Measurements from ENCODE around the gene YPEL3. TPM values are rescaled to one million over a fixed set of nuclear protein-coding genes. Genes with fewer than 3 reads are reported as not detected.

Gene YPEL3
- total RNA-seq, 1 experiment from 2014 or later: 23.1 TPM

DNA sequence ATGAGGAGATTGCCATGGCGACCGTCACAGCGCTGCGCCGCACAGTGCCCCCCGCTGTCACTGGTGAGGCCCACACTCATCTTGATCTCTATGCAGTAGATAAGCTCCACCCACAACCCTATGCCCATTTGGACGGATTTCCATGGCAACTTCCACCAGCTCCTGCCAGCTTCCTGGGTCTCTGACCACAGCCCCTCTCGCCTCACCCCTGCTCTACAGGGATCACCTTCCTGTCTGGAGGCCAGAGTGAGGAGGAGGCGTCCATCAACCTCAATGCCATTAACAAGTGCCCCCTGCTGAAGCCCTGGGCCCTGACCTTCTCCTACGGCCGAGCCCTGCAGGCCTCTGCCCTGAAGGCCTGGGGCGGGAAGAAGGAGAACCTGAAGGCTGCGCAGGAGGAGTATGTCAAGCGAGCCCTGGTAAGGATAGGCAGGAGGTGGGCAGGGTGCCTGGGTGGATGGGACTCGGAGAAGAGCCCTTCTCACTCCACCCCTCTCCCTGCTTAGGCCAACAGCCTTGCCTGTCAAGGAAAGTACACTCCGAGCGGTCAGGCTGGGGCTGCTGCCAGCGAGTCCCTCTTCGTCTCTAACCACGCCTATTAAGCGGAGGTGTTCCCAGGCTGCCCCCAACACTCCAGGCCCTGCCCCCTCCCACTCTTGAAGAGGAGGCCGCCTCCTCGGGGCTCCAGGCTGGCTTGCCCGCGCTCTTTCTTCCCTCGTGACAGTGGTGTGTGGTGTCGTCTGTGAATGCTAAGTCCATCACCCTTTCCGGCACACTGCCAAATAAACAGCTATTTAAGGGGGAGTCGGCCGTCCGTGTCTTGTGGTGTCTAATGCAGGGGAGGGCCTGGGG lies 26.2 kb downstream of the YPEL3 start:
- no peak for DNase-seq (ENCODE audit: low read depth)

DNA sequence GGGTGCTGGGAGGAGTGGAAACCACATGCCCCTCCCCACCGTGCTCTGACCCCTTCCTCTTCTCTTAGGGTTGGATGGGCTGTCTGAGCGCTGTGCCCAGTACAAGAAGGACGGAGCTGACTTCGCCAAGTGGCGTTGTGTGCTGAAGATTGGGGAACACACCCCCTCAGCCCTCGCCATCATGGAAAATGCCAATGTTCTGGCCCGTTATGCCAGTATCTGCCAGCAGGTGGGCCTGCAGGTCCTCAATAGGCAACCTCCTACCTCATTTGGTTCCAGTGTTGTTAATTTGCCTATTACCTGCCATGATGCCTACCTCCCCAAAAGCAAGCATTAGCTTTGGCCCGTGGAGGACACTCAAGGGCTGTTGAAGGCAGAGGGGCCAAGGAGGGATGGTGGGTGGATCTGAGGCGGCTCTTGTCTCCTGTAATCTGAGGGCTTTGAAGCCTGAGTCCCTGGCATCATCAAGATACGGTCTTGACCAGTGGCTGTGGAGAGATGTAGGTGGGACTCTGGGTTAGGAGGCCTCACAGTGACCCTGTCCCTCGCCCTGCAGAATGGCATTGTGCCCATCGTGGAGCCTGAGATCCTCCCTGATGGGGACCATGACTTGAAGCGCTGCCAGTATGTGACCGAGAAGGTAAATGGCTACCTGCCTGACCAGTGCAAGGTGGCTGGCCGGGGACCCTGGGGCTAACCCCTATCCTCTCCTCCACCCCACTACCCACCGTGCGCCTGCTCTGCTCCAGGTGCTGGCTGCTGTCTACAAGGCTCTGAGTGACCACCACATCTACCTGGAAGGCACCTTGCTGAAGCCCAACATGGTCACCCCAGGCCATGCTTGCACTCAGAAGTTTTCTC lies 27.0 kb downstream of the YPEL3 start:
- no peak for DNase-seq (ENCODE audit: low read depth)

DNA sequence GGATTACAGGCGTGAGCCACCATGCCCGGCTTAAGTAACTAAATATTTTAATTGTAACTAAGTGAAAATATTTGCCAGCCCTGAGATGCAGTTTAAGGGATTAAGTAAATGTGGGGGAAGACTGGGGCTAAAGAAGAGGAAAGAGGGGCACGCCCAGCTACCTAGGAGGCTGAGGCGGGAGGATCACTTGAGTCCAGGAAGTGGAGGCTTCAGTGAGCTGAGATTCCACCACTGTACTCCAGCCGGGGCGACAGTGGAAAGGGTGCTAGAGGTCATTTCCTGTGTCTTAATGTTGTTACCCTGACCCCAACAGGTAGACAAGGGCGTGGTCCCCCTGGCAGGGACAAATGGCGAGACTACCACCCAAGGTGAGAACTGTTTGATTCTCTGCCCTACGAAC lies 27.7 kb downstream of the YPEL3 start:
- DNase-seq (ENCODE audit: low read depth): no peak

DNA sequence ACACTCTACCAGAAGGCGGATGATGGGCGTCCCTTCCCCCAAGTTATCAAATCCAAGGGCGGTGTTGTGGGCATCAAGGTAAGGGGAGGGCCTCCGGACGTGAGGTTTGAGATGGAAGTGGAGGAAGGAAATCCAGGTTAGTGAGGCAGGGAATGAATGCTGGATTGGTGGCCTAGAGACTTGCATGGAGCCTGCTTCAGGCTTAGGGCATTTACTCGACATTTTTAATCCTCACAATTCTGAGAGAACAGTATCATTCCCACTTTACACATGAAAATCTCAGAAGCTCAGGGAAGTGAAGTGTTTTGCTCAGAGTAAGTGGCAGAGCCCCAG lies 28.5 kb downstream of the YPEL3 start:
- no peak for DNase-seq (ENCODE audit: low read depth)

DNA sequence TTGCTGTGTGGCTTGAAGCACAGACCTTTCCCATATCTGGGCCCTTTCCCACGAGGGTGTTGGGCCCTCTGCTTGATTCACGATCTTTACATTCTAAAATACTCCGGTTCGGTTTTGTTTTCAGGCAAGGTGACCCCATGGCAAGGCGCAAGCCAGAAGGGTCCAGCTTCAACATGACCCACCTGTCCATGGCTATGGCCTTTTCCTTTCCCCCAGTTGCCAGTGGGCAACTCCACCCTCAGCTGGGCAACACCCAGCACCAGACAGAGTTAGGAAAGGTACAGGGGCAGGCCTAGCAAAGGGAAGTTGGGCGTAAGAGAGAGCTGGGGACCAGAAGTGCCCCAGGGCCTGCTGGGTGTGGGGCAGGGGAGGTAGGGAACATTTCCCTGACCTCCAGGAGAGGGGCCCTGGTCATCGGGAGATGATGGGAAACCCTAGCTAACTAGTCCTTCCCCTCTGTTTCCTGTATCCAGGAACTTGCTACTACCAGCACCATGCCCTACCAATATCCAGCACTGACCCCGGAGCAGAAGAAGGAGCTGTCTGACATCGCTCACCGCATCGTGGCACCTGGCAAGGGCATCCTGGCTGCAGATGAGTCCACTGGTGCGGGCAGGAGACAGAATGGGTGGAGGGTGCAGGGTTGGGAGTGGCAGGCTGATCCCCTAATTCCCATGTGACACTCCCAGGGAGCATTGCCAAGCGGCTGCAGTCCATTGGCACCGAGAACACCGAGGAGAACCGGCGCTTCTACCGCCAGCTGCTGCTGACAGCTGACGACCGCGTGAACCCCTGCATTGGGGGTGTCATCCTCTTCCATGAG lies 29.0 kb downstream of the YPEL3 start:
- DNase-seq (ENCODE audit: low read depth): no peak

DNA sequence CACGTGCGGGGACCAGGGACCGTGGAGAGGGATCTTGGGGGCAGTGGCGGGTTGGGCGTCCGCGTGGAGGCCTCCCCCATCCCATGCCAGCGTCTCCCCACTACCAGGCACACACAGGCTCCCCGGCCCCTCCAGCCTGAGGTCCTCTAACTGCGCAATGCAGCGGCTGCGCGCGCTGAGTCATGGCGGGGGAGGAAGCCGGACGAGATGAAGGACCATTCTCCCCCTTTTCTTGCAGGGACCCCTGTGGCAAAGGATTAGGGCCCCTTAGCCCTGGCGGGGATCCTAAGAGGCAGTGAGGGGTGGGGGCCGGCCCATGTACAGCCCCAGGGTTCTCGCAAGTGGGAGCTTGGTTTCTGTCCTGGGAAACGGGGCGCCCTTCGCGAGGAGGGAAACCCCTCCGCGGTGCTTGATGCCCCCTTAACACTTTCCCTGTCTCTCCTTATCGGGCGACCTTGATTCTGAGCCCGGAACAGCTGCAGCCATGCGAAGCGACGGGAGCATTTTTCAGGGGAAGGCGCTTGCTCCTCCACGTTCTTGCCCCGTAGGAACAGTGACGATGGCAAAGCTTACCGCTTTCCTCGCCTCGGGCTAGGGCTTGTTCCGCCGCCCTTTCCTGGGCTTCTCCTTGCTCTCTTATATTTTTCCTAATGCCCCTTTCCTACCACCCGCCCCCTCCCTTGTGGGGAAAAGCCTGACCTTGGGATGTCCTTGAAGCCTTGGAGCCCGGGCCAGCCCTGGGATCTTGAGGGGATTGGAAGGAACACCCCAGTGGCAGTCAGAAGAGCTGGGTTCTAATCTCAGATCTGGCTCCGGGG lies 29.9 kb downstream of the YPEL3 start:
- DNase-seq (ENCODE audit: low read depth): peak; percentile 61

DNA sequence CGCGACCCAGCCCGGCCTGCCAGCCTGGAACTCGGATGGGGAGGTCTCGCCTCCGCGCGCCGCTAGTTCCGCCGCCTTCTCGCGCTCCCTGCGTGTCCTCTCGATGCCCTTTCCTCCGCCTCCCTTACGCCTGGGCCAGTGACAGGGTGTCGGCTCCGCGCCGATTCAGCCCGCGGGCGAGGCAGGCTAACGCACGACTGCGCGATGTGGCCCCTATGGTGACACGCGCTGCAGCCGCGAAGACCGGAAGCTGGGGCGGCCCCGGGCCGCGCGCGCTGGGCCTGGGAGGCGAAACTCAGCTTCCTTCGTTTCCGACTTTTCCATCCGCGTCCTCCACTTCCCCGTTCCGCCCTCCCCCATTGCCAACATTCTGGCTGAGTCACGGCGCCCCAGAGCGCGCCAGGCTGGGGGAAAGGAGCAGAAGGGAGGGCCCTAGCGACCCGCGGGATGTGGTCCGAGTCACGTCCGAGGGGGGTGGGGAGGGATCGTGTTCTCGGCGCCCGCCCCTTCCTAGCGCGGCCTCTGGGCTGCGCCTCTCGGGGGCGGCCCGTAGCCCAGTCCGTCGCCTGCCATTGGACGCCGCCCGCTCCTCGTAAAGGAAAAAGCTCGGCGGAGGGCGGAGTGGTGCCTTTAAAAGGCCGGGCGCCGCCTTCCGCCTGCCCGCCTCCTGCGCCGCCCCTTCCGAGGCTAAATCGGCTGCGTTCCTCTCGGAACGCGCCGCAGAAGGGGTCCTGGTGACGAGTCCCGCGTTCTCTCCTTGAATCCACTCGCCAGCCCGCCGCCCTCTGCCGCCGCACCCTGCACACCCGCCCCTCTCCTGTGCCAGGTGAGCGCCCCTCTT lies 30.7 kb downstream of the YPEL3 start, which contains the start of gene ALDOA:
TSS of gene ALDOA (plus strand) at position 659 of the 841 bp plus-strand sequence. CDS start 1,138 bp downstream, outside the sequence.
- peak; percentile 99 for DNase-seq (ENCODE audit: low read depth)

DNA sequence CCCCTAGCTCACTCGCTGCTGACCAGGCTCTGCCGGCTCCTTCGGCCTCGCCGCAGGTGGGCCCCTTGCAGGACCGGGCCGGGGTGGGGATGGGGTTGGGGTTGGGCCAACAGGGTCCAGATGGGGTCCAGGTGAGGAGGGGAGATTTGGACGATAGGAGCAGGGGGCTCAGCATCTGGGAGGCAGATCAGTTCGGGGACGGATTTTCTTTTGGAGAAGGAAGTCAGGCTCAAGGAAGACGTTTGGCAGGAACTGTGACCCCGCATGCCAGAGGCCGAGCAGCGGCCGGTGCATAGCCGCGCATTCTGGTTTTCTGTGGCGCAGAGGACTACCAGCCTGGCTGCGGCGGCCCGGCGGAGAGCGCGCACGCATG lies 31.3 kb downstream of the YPEL3 start:
- DNase-seq (ENCODE audit: low read depth): no peak

DNA sequence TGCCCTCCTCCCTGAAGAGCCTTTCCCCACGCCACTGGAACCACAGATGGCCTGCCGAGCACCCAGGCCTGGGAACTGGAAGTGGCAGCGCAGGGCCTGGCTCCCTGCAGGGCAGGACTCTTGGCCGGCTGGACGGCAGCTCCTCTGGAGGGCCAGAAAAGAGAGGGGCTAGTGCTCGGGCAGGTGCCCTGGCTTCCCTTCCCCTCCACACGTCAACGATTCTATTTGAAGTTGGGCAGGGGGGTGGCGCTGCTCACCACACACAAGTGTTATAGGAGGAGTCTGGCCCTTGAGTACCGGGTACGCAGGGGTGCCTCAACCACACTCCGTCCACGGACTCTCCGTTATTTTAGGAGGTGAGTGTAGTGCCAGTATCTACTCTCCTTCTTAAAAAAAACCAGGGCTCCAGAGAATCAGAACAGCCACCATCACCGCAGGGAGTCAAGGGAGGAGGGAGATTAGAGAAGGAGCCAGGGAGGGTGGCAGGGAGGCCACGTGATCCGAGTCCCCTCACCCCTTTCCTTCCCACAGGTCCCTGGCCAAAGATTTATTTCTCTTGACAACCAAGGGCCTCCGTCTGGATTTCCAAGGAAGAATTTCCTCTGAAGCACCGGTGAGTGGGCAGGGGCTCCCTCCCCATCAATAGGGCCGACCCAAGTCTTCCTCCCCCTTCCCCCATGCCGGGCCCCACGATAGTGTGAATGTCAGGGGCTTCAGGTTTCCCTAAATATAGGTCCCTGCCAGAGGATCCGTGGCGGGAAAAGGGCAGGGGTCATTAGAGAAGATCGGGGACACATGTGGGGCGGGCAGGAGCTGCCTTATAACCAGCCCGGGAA lies 31.9 kb downstream of the YPEL3 start:
- DNase-seq (ENCODE audit: low read depth): peak; percentile 41

DNA sequence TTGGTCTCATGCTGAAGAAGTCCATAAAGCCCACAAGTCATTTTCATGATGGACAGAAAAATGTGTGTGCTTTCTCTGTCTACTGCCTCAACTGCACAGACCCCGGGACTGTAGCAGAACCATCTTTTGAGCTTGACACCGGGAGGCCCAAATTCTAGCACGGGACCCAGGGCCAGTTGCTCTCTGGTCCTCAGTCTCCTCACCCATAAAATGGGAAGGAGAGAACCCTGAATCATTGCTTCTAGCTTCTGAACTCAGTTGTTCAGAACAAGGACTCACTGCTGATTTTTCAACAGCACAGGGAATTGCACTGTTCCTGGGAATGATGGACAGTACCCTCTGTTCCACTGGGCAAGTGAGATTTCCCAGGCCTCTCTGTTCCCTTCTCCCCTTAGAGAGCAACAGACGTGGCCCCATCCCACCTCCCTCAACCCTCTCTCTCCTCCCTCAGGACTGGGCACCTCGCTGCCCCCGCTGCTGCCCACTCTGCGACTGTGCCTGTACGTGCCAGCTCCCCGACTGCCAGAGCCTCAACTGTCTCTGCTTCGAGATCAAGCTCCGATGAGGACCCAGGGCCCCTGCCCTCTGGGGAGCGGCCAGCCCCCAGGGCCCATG lies 32.6 kb downstream of the YPEL3 start:
- no peak for DNase-seq (ENCODE audit: low read depth)

DNA sequence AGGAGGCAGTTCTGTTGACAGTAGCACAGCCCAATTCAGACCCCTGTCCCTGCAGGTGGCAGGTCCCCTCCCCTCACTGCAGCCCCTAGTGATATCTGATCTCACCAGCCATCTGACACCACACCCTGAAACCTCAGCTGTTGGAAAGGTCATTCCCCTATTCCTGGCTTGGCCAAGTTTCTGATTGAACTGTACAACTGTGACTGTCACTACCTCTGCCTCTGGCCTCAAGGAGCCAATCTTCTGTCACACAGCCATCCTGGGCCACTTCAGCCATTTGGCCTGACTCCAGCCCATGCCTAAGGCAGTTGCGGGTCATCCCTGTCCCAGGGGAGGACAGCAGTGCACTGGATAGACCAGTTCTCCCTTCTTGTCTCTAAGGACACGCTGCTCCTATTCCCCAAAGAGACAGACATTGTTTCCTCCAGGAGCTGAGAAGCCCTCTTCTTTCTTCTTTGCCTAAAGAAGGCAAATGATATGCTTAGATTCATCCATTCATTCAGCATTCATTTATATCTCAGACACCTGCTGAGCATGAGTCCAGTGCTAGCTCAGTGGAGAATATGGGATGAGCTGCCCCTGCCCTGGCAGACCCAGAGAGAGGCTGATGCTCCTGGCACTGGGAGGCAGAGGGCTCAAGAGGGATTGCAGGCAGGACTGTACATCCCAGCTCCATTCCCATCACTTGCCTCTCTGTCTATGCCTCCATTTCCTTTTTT lies 35.0 kb downstream of the YPEL3 start:
- DNase-seq (ENCODE audit: low read depth): no peak

DNA sequence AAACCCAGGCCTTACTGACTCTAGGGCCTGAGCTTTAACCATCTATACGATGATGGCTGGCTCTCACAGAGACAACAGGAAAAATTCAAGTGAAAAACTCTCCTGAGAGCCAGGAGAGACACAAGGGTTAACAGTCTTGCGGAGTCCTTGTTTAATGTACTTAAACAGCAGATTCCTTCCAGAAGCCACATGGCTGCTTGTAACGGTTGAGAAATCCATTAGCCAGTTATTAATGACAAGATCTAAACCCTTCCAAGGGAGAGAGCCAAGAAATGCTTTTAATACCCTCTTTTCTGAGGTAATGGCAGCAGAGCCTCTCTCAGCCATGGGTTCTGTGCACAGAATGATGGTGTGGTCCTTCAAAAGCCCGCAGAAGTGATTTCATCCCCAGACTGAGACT lies 35.7 kb downstream of the YPEL3 start:
- DNase-seq (ENCODE audit: low read depth): no peak

DNA sequence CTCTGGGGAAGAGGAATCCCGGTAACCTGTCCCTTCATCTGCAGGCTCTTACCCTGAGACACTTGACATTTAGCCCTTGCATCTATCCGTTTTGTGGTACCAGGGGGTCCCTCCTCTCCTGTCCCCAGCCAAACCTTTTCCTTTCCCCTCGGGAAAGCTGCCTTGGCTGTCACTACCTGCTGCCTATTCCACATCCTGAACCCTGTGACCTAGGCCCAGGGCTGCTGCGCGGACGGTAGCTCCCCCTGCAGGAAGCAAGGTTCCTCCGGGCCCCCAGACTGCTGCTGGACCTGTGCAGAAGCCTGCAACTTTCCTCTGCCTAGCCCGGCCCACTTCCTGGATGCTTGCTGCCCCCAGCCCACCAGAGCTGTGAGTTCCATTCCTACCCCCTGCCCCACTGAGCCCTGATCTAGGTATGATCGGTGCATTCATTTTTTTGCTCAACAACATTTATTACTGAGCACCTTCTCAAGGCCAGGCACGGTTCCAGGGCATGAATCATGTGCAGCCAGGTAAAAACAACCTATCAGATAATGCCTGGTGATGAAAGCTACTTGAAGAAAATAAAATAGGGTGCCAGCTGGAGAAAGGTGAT lies 41.0 kb downstream of the YPEL3 start:
- peak; percentile 32 for DNase-seq (ENCODE audit: low read depth)

DNA sequence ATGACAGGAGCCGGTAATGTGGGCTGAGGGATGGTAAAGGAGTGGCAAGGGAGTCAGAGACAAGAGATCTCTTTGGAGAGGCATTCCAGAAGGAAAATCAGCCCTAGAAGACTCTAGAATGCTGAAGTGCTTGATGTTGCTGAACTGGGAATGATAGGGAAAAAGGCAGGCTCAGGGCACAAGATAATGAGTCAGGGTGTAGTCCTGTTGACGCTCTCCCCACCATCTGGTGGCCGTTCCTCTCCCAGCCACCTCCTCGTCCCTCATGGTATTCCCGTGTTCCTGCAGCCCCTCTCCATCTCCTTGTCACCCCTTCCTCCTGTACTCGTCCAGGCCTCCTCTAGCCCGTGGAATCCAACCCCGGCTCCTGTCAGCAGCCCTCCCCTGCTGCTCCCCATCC lies 41.6 kb downstream of the YPEL3 start:
- DNase-seq (ENCODE audit: low read depth): peak; percentile 15

DNA sequence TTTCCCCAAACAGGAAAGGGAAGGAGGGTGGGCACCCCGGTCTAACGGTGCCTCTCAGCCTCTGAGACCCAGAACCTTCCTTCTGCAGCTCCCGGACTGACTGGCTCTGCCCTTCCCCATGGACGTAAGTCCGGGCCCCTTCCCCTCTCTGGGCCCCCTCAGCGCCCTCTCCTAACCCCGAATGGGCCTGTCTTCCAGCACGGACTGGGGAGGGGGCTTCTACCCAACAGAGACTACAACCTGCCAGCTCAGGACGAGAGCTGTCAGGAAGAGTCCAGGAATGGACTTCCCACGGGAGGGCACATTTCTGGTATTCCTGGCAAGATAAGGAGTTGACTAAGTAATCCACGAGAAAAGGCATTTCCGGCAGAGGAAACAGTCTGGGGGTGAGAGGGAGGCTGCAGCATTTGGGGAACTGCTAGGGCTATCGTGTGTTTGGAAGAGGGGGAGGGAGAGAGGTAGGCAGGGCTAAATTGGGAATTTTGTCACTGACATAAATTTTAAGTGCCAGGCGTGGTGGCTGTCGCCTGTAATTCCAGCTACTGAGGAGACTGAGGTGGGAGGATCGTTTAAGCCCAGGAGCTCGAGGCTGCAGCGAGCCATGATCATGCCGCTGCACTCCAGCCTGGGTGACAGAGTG lies 42.5 kb downstream of the YPEL3 start:
- peak; percentile 90 for DNase-seq (ENCODE audit: low read depth)

DNA sequence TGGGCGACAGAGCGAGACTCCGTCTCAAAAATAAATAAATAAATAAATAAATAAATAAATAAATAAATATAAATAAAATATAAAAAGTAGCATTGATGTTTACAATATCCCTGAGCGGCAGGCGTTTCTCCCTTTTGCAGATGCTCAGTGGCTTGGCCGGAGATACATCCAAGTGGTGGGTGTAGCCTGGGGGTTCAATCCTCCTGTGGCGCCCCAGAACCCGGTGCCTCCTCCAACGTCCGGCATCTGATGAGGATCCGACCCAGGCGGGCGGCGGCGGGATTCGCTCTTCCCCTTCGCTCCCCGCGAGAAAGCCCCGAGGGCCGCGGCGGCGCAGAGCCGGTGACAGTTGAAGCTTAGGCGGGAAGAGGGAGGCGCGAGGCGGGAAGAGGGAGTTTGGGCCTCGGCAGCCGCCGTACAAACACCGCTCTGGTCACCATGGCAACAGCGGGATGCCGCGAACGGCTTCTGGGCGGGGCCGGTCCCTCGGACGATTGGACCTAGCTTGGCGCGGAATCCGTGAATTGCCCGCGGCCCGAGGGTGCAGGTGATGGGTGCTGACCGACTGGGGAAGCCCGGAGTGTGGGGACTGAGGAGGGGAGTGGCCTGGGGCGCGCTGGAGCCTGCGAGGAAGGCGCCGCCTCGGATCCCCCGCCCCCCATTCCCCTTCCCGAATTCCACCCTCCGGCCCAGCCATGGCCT lies 43.2 kb downstream of the YPEL3 start:
- peak; percentile 94 for DNase-seq (ENCODE audit: low read depth)

DNA sequence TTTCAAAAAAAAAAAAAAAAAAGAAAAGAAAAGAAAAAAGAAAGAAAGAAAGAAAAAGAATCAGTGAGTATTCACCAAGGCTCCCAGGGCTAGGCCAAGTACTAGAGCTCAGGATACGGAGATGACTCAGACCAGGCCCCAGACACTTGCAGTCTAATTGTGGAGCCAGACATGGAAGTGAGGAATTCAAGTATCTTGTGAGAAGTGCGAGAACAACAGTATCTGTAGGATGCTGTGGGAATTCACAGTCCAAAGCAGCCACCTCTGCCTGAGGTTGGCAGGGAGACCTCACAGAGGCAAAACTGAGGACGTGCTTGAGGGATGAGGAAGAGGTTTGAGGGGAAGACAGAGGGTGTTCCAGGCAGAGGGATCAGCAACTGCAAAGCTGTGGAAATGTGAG lies 44.5 kb downstream of the YPEL3 start:
- DNase-seq (ENCODE audit: low read depth): peak; percentile 90
